Activated CD4-positive, CD25-positive, alpha-beta regulatory T cell (primary cell): ENCODE results near the gene FBXO42.
"Not testable (repeated sequence)": the region's sequence is repeated elsewhere in the genome, so short reads cannot be mapped to it uniquely, and the experiment has no call there.

ENCODE experiments used
- DNase-seq, 4 experiments: peaks; one replicate each; lab custom pipeline; 2025; lab: John Stamatoyannopoulos, UW

FBXO42 gene

GRCh38 chr1:16243215-16243610 is 109.1 kb downstream of the FBXO42 start:
- DNase-seq: no peak

GRCh38 chr1:16242556-16243214 is 109.6 kb downstream of the FBXO42 start:
- DNase-seq: no peak

- no peak for DNase-seq
These were observed 111.0 kb downstream of the FBXO42 start for GRCh38 chr1:16241221-16241708.

- no peak for DNase-seq
These were observed 112.2 kb downstream of the FBXO42 start for GRCh38 chr1:16239972-16240491.

GRCh38 chr1:16237343-16237830 is 114.9 kb downstream of the FBXO42 start:
- no peak for DNase-seq

GRCh38 chr1:16236511-16237342 is 115.6 kb downstream of the FBXO42 start, which contains the start of gene CPLANE2:
CPLANE2 (minus strand) TSS chr1:16237183; CDS start chr1:16236742, 441 bp downstream.
- peak; percentile 85 to 91 (median 91) for DNase-seq

- DNase-seq: peak in 2 of 4 experiments; percentile 11 to 23
These were observed 116.3 kb downstream of the FBXO42 start for GRCh38 chr1:16235944-16236510.

- no peak for DNase-seq
These were observed 116.9 kb downstream of the FBXO42 start for GRCh38 chr1:16235347-16235746.

GRCh38 chr1:16233431-16233830 is 118.8 kb downstream of the FBXO42 start:
- DNase-seq: no peak

- DNase-seq: no peak
These were observed 120.0 kb downstream of the FBXO42 start for GRCh38 chr1:16232316-16232710.

- no peak for DNase-seq
These were observed 120.7 kb downstream of the FBXO42 start for GRCh38 chr1:16231331-16232315.

- no peak for DNase-seq
These were observed 121.5 kb downstream of the FBXO42 start for GRCh38 chr1:16230744-16231143.

- DNase-seq: no peak
These were observed 122.1 kb downstream of the FBXO42 start for GRCh38 chr1:16229976-16230740.

- DNase-seq: no peak
These were observed 125.6 kb downstream of the FBXO42 start for GRCh38 chr1:16226490-16227179.

- no peak for DNase-seq
These were observed 126.2 kb downstream of the FBXO42 start for GRCh38 chr1:16226129-16226489.

- DNase-seq: no peak
These were observed 127.8 kb downstream of the FBXO42 start for GRCh38 chr1:16224472-16224871.

- not testable (repeated sequence) for DNase-seq
These were observed 129.6 kb downstream of the FBXO42 start for GRCh38 chr1:16222716-16223115.

GRCh38 chr1:16221499-16221898 is 130.8 kb downstream of the FBXO42 start:
- no peak for DNase-seq

- DNase-seq: no peak
These were observed 132.2 kb downstream of the FBXO42 start for GRCh38 chr1:16219968-16220500.
